IPS-20b (cell line): ENCODE results near the gene AFAP1L2.
A peak's percentile ranks its signal among the peaks of the same experiment; 100 is the strongest.

Experiments
- H3K27ac ChIP-seq: one replicate; pipeline ENCODE4 v1.5.1; 2013; ENCODE audit warnings: low read length
- H3K27me3 ChIP-seq: 2 replicates; pipeline ENCODE4 v1.6.1; 2013; ENCODE audit warnings: mild to moderate bottlenecking, low read length, inconsistent platforms; ENCODE audit not compliant: insufficient read depth
- H3K36me3 ChIP-seq: 2 replicates; pipeline ENCODE4 v1.6.1; 2013; ENCODE audit warnings: low read depth, mild to moderate bottlenecking, inconsistent platforms, low read length, moderate library complexity; ENCODE audit not compliant: insufficient read depth
- H3K4me1 ChIP-seq: 2 replicates; pipeline ENCODE4 v1.6.1; 2013; ENCODE audit warnings: mild to moderate bottlenecking, control low read depth, inconsistent platforms, low read length, moderate library complexity; ENCODE audit not compliant: insufficient read depth
- H3K4me3 ChIP-seq: 2 replicates; pipeline ENCODE4 v1.5.1; 2013; ENCODE audit warnings: mild to moderate bottlenecking, low read length, inconsistent platforms
- H3K9ac ChIP-seq: 2 replicates; pipeline ENCODE4 v1.6.1; 2013; ENCODE audit warnings: low read depth, mild to moderate bottlenecking, inconsistent platforms, low read length, moderate library complexity
- H3K9me3 ChIP-seq: 2 replicates; pipeline ENCODE4 v1.6.1; 2013; ENCODE audit warnings: mild to moderate bottlenecking, low read depth, low read length, inconsistent platforms; ENCODE audit not compliant: insufficient read depth

AFAP1L2 gene, protein sequence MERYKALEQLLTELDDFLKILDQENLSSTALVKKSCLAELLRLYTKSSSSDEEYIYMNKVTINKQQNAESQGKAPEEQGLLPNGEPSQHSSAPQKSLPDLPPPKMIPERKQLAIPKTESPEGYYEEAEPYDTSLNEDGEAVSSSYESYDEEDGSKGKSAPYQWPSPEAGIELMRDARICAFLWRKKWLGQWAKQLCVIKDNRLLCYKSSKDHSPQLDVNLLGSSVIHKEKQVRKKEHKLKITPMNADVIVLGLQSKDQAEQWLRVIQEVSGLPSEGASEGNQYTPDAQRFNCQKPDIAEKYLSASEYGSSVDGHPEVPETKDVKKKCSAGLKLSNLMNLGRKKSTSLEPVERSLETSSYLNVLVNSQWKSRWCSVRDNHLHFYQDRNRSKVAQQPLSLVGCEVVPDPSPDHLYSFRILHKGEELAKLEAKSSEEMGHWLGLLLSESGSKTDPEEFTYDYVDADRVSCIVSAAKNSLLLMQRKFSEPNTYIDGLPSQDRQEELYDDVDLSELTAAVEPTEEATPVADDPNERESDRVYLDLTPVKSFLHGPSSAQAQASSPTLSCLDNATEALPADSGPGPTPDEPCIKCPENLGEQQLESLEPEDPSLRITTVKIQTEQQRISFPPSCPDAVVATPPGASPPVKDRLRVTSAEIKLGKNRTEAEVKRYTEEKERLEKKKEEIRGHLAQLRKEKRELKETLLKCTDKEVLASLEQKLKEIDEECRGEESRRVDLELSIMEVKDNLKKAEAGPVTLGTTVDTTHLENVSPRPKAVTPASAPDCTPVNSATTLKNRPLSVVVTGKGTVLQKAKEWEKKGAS

DNA sequence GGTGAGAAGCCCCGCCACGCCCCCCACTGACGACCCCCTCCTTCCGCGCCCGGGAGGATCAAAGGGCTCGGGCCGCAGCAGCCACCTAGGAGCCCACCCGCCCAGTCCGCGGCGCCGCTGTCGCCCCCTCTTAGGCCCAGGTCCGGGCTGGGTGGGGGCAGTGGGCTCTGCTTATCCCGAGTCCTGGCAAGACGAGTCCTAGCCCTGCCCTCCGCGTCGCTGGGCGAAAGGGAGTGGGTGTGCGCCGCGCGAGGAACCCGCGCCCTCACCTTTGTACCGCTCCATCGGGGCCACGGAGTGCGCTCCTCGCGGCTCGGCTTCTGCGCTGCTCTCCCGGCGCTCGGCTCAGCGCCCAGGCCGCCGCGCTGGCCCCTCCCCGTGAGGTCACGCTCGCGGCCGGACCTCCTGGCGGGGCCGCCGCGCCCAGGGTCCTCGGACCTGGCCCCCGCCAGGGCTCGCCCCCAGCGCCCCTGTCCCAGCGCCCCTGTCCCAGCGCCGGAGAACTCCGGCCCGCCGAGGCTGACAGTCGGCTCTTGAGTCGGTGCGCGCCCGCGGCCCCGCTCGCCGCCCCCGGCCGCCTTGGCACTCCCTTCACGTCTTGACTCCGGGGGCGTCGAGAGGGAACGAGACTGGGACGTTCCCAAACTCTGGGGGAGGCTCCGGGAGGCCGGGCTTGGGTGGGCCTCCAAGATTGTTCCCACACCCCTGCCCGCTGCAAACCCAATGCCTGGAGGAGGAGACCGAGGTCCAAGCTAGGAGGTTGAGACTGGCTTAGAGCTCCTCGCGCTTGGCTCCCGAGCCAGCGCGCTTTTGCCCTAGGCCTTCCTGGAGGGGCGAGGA, at the start of gene AFAP1L2:
TSS of gene AFAP1L2 (minus strand) at position 332 of the 840 bp plus-strand sequence. CDS start at position 285, 47 bp downstream.
- Histone ChIP-seq H3K9me3 (no peaks in the 10 kb centered on the region), H3K36me3 (no peaks in the 10 kb centered on the region), H3K27me3 (peaks cover 69% of the 10 kb centered on the region), H3K4me3 (peak within 1 kb of the TSS; percentile 81), H3K9ac (peak within 1 kb of the TSS; percentile 45; the same call in 1 of the 2 replicates), H3K27ac (no peak within 1 kb of the TSS), H3K4me1 (peaks cover 17% of the 10 kb centered on the region; the same call in 1 of the 2 replicates)

DNA sequence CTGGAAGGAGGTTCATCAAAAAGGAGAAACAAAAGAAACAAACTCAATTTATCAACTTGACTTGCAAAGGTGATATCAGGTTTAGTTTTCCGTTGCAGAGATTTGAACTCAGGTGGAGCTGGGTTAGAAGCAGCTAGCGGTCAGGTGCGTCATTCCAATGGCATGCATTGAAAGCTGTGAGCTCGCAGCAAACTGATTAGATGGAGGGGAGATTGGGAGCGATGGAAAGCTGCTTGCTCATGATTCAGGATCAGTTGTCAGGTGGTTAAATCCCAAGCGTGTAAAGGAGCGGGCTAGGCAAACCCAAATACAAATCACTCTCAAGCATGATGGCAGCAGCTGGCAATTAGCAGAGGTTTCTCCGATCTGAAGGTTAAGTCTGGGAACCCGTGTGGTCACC, 49.3 kb upstream of the AFAP1L2 start:
- Histone ChIP-seq H3K4me1 (peaks cover 7% of the 10 kb centered on the region), H3K36me3 (peaks cover 13% of the 10 kb centered on the region; the same call in 1 of the 2 replicates), H3K4me3 (no peak overlapping the region), H3K27ac (no peak overlapping the region), H3K27me3 (no peaks in the 10 kb centered on the region), H3K9ac (no peak overlapping the region), H3K9me3 (no peaks in the 10 kb centered on the region)

DNA sequence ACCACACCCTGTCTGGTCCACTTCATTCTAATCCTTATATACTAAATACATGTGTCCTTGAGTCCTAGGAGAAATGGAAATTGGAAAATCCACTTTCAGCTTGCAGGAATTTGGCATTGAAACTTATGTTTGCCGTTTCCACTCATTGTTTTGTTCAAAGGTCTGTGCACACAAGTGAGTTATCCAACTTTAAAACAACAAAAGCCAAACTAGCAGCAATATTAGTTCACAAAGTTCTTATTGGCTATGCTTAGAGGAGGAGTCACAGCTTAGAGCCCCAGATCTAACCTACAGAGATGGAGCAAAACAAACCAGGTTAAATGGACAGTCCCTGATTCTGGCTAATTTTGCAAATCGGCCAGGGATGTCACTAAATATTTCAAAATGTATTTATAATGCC, 44.6 kb upstream of the AFAP1L2 start:
- no peak overlapping the region for H3K9ac ChIP-seq
- H3K27me3 ChIP-seq: no peaks in the 10 kb centered on the region
- H3K9me3 ChIP-seq: no peaks in the 10 kb centered on the region
- H3K27ac ChIP-seq: no peak overlapping the region
- no peak overlapping the region for H3K4me3 ChIP-seq
- H3K4me1 ChIP-seq: peaks cover 7% of the 10 kb centered on the region
- H3K36me3 ChIP-seq: peaks cover 21% of the 10 kb centered on the region; the same call in 1 of the 2 replicates

DNA sequence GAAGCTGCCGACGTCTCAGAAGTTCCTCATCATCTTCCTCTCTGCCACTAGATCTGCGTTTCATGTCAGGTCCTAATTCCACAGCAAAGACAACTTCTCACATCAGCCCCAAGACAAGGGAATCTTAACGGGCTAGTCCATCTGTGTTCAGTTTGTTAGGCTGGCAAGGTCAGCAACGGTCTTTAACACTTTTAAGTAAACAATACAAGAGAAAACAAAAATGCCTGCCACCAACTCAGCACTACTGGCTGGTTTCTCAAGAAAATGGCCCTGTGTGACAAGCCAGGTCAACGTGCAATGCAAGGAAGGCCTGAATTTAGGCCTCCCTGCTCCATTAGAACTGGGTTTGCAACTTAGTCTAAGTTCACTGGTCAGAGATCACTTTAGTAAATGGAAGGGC, 41.0 kb upstream of the AFAP1L2 start:
- Histone ChIP-seq H3K9me3 (no peaks in the 10 kb centered on the region), H3K4me3 (no peak overlapping the region), H3K4me1 (peaks cover 7% of the 10 kb centered on the region), H3K9ac (no peak overlapping the region), H3K27ac (no peak overlapping the region), H3K36me3 (peaks cover 22% of the 10 kb centered on the region), H3K27me3 (no peaks in the 10 kb centered on the region)

DNA sequence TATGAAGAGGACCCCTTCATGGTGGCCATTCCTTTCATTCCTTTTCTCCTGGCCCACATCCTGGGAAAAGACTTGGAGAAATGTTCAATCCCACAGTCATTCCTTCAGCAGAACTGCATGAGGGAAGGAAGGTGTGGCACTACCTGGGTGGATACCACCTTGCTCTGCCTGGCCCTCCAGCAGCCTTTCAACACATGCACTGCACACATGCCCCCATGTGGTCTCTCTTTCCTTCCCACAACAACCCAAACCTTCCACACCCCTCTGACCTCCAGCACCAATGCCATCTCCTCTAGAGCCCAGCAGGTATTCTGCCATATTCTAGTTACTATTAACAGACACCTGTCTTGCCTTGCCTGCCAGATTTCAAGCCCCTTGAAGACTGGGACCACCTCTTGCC, 40.5 kb upstream of the AFAP1L2 start:
- Histone ChIP-seq H3K9me3 (no peaks in the 10 kb centered on the region), H3K27ac (no peak overlapping the region), H3K4me3 (no peak overlapping the region), H3K9ac (no peak overlapping the region), H3K4me1 (peaks cover 6% of the 10 kb centered on the region), H3K36me3 (peaks cover 27% of the 10 kb centered on the region), H3K27me3 (no peaks in the 10 kb centered on the region)

DNA sequence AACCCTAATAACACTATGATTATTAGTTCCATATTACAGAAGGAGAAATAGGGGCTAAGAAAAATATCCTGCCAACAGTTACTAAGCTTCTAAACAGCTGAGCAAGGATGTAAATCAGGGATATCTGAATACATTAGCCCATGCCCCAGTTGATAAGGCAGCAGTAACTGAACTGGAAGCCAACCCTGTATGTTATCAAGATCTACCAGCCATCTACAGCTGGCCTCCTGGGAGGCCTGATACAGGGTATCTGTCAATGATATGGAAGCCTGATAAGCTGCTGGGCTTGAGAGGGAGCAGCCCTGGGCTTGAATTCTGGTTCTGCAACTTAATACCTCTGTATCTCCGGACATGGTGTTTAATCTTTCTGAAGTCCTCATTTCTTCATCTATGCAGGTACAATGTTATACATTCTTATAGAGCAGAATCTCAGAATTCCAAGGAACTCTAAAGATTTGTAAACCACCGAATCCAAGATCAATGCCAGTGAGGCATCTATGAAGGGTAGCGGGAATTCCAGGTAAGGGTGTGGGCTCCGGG, 37.9 kb upstream of the AFAP1L2 start:
- Histone ChIP-seq H3K4me3 (no peak overlapping the region), H3K9me3 (no peaks in the 10 kb centered on the region), H3K27me3 (no peaks in the 10 kb centered on the region), H3K4me1 (no peaks in the 10 kb centered on the region), H3K9ac (no peak overlapping the region), H3K36me3 (peaks cover 32% of the 10 kb centered on the region), H3K27ac (no peak overlapping the region)

DNA sequence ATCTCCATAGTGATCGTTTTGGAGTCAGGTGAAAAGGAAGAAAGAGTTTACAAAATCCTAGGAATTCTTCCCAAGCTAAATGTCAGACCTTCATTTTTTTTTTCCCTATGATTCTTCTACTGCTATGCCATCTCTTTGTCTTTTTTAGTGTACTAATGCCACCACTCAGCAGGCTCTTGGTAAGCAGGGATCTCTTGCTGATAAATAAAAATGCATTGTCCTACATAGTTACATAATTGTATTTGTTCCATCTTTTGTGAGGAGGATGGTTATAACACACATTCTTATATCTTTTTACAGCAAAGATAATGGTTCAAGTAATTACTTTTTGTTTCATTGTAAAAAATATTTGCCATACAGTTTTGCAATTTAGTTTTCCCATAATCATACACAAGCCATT, 36.8 kb upstream of the AFAP1L2 start:
- no peak overlapping the region for H3K4me3 ChIP-seq
- H3K9me3 ChIP-seq: no peaks in the 10 kb centered on the region
- no peak overlapping the region for H3K9ac ChIP-seq
- no peaks in the 10 kb centered on the region for H3K27me3 ChIP-seq
- no peaks in the 10 kb centered on the region for H3K4me1 ChIP-seq
- peaks cover 40% of the 10 kb centered on the region for H3K36me3 ChIP-seq
- no peak overlapping the region for H3K27ac ChIP-seq

DNA sequence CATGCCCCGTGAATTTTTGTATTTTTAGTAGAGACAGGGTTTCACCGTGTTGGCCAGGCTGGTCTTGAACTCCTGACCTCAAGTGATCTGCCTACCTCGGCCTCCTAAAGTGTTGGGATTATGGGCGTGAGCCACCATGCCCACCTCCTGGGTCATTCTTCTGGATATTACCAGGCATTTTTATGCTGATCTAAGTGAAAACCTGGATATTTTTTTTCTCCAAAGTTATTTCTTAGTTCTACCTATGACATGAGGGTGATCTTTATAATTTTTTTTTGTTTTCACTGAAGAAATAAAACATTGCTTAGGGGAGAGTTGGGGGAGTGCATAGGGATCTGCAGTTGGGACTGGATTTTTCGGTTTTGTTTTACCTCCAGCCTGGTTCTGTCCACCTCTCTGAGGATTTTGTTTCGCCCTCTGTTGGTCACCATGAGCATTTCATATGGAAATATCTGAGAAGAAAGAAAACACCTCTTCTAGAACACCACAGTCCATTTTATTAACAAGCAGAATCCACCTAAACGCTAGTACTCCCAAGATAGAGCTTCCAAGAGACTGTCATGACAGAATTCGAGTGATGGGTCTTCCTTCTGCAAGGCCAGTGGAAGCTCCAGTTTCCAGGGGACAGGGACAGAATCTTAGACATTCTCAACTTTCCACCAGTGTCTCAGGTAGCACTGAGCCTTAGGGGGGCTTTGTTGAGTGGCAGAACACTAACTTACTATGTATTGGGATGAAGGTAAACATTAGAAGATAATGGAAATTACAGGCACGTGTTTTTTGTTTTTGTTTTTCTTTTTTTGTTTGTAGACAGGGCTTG, 33.4 kb upstream of the AFAP1L2 start:
- H3K9ac ChIP-seq: no peak overlapping the region
- no peaks in the 10 kb centered on the region for H3K27me3 ChIP-seq
- no peaks in the 10 kb centered on the region for H3K9me3 ChIP-seq
- no peaks in the 10 kb centered on the region for H3K4me1 ChIP-seq
- H3K36me3 ChIP-seq: peaks cover 43% of the 10 kb centered on the region
- H3K4me3 ChIP-seq: no peak overlapping the region
- no peak overlapping the region for H3K27ac ChIP-seq

DNA sequence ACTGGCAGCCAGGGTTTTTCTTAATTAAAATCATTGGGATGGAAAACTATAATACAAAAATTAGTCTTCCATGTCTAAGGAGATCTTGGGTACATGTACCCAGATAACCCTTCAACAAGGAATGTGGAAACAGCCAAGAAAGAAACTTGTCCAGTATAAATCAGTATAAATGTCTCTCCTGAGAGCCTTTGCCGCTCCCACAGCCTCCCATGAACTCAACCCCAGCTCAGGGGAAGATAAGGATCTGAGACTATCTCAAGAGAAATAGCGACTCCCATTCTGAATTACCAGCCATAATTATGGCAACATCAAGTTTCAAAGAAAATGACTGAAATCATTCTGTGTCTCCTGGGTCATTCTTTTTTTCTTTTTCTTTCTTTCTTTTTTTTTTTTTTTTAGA, 32.6 kb upstream of the AFAP1L2 start:
- no peaks in the 10 kb centered on the region for H3K27me3 ChIP-seq
- no peak overlapping the region for H3K4me3 ChIP-seq
- peaks cover 43% of the 10 kb centered on the region for H3K36me3 ChIP-seq
- no peak overlapping the region for H3K9ac ChIP-seq
- H3K9me3 ChIP-seq: no peaks in the 10 kb centered on the region
- no peak overlapping the region for H3K27ac ChIP-seq
- no peaks in the 10 kb centered on the region for H3K4me1 ChIP-seq

DNA sequence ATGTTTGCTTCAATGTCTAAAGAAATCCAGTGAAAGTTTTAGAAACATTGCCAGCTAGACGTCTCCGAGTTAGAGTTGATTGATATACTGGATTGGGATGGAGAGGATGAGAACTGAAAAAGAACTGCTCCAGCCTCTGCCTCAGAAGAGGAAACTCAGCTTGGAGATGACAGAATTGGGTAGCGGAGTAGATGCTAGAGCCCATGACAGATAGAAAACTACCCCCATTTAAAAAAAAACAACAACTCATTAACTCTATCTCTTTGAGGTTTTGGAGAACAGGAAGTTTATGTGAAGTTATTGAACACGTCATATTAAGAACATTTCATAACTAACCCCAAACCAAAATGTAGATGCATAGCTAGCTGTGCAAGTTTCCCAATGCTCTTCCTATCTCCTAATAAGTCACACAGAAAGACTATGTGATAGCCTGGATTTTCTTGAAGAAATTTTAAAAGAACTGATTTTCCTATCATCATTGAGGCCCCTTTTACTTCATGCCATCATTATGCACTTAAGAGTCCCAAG, 28.3 kb upstream of the AFAP1L2 start:
- H3K9ac ChIP-seq: no peak overlapping the region
- H3K9me3 ChIP-seq: no peaks in the 10 kb centered on the region
- no peaks in the 10 kb centered on the region; the same call in 1 of the 2 replicates for H3K4me1 ChIP-seq
- H3K36me3 ChIP-seq: peaks cover 18% of the 10 kb centered on the region
- no peaks in the 10 kb centered on the region for H3K27me3 ChIP-seq
- no peak overlapping the region for H3K27ac ChIP-seq
- H3K4me3 ChIP-seq: no peak overlapping the region
